Mucosa of descending colon (tissue), 3 donors: ENCODE measurements around the gene PCBP3. TPM values are rescaled to one million over a fixed set of nuclear protein-coding genes. Genes with fewer than 3 reads are reported as not detected.

ENCODE experiments used
- ATAC-seq: fragments of 200-7000 bp; cut with Tn5 transposase; one replicate; pipeline ENCODE4 v1.9.1; 2020; ENCODE audit warnings: mild to moderate bottlenecking, moderate library complexity
- DNase-seq, 3 donors: peaks; one replicate each; pipeline ENCODE4 v3.0.0-alpha.2; 2020
- H3K36me3 ChIP-seq: fragments of 200-600 bp; one replicate; pipeline ENCODE4 v1.8.0; 2021; ENCODE audit warnings: low read depth, mild to moderate bottlenecking
- H3K4me1 ChIP-seq: fragments of 200-600 bp; one replicate; pipeline ENCODE4 v1.8.0; 2021; ENCODE audit warnings: low read depth, mild to moderate bottlenecking
- H3K4me3 ChIP-seq: fragments of 200-600 bp; one replicate; pipeline ENCODE4 v1.8.0; 2021; ENCODE audit warnings: mild to moderate bottlenecking
- H3K9me3 ChIP-seq: fragments of 200-600 bp; one replicate; pipeline ENCODE4 v1.8.0; 2021; ENCODE audit warnings: mild to moderate bottlenecking
- CTCF ChIP-seq: fragments of 200-600 bp; IDR thresholded peaks from one replicate; pipeline ENCODE4 v1.8.0; 2022; ENCODE audit warnings: antibody characterized with exemption, mild to moderate bottlenecking
- intact Hi-C, 2 donors: fragments of 100-400 bp; cut with DNase I in 1 of 2; cut with micrococcal nuclease in 1 of 2; formaldehyde crosslinking; loops; one replicate each; pipeline versions ENCODE4 v1.11.0 to v1.11.1; 2022; cut with DNase I, micrococcal nuclease
- total RNA-seq, 3 donors: library from RNA; stranded (reverse); fragmentation: NEBNext Ultra II Directional in 2 of 3; extraction: Animal tissue kit (Norgen Biotek cat#: 25700) in 2 of 3; gene quantifications; one replicate each; pipeline versions ENCODE4 v1.2.1 to v1.2.4, GENCODE V29; 2021 to 2023
- donor health status: DM: no; HTN: no; CAD: no; lungs with moderate emphysema.
- donor health status: DM: no; HTN: no; CAD: no.
- donor health status: DM: no; HTN: yes; CAD: no.

PCBP3 gene
- total RNA-seq, 3 donors from 2014 or later = 4.5 to 18.4 (median 7.6) TPM

GRCh38 chr21:45867041-45867666, 223.6 kb downstream of the PCBP3 start:
- Histone ChIP-seq H3K4me1 (no peaks in the 10 kb centered on the region), H3K4me3 (no peak overlapping the region), H3K36me3 (no peaks in the 10 kb centered on the region), H3K9me3 (no peaks in the 10 kb centered on the region)
- intact Hi-C loops = no loop called here
- DNase-seq (no peak), ATAC-seq (no peak)
- no peak for TF ChIP-seq CTCF

- ATAC-seq (no peak), DNase-seq (no peak)
- TF ChIP-seq CTCF = no peak
- intact Hi-C loops = no loop called here
- Histone ChIP-seq H3K9me3 (no peaks in the 10 kb centered on the region), H3K36me3 (no peaks in the 10 kb centered on the region), H3K4me3 (no peak overlapping the region), H3K4me1 (no peaks in the 10 kb centered on the region)
These were observed 224.2 kb downstream of the PCBP3 start for GRCh38 chr21:45867671-45868081.

GRCh38 chr21:45868086-45868485, 224.6 kb downstream of the PCBP3 start:
- TF ChIP-seq CTCF = no peak
- Histone ChIP-seq H3K9me3 (no peaks in the 10 kb centered on the region), H3K4me1 (no peaks in the 10 kb centered on the region), H3K36me3 (no peaks in the 10 kb centered on the region), H3K4me3 (no peak overlapping the region)
- ATAC-seq (no peak), DNase-seq (no peak)
- intact Hi-C loops = no loop called here

GRCh38 chr21:45868488-45868887, 225.0 kb downstream of the PCBP3 start:
- no peak for DNase-seq
- Histone ChIP-seq H3K9me3 (no peaks in the 10 kb centered on the region), H3K4me3 (no peak overlapping the region), H3K36me3 (no peaks in the 10 kb centered on the region), H3K4me1 (no peaks in the 10 kb centered on the region)
- TF ChIP-seq CTCF = no peak
- intact Hi-C loops = no loop called here
- no peak for ATAC-seq

GRCh38 chr21:45869121-45870007, 225.8 kb downstream of the PCBP3 start:
- no peaks in the 10 kb centered on the region for H3K36me3 ChIP-seq
- no peaks in the 10 kb centered on the region for H3K9me3 ChIP-seq
- H3K4me3 ChIP-seq = no peak overlapping the region
- DNase-seq = no peak
- no peaks in the 10 kb centered on the region for H3K4me1 ChIP-seq
- no peak for ATAC-seq
- intact Hi-C loops = no loop called here
- TF ChIP-seq CTCF = no peak
